OCI-M2 (cell line): ENCODE measurements around the gene APPL2.

ENCODE experiments used
- DNase-seq: peaks from one replicate; lab custom pipeline; 2025; ENCODE audit not compliant: unreplicated experiment; lab: John Stamatoyannopoulos, UW

Gene APPL2, protein sequence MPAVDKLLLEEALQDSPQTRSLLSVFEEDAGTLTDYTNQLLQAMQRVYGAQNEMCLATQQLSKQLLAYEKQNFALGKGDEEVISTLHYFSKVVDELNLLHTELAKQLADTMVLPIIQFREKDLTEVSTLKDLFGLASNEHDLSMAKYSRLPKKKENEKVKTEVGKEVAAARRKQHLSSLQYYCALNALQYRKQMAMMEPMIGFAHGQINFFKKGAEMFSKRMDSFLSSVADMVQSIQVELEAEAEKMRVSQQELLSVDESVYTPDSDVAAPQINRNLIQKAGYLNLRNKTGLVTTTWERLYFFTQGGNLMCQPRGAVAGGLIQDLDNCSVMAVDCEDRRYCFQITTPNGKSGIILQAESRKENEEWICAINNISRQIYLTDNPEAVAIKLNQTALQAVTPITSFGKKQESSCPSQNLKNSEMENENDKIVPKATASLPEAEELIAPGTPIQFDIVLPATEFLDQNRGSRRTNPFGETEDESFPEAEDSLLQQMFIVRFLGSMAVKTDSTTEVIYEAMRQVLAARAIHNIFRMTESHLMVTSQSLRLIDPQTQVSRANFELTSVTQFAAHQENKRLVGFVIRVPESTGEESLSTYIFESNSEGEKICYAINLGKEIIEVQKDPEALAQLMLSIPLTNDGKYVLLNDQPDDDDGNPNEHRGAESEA

GRCh38 chr12:105235732-105236476 lies at the start of gene APPL2:
Gene APPL2, minus strand, starts transcription at chr12:105236174. Its CDS starts 162 bp downstream, at chr12:105236012.
- peak; percentile 43 for DNase-seq

DNA sequence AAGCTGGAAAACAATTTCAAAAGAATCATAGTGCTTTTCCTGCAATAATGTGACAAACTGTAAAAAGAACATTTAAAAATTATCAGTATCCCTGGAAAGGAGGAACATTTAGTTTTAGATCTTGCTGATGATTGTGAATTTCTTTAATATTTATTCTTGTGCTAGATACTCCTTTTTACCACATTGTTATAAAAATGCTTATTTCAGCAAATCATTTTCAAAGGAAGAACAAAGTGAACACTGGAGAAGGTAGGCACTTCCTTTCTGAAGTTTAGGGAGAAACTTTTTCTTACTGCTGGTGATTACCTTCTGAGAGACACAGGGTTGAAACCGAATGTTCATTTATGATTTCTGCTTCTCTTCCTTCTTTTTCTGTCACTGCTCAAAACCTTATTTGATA lies 49.4 kb upstream of the APPL2 start:
- no peak for DNase-seq

- DNase-seq = no peak
These were observed 45.7 kb upstream of the APPL2 start for GRCh38 chr12:105281694-105282049.

GRCh38 chr12:105280966-105281693 lies 45.2 kb upstream of the APPL2 start:
- no peak for DNase-seq

- no peak for DNase-seq
These were observed 43.6 kb upstream of the APPL2 start for GRCh38 chr12:105279460-105280056.

DNA sequence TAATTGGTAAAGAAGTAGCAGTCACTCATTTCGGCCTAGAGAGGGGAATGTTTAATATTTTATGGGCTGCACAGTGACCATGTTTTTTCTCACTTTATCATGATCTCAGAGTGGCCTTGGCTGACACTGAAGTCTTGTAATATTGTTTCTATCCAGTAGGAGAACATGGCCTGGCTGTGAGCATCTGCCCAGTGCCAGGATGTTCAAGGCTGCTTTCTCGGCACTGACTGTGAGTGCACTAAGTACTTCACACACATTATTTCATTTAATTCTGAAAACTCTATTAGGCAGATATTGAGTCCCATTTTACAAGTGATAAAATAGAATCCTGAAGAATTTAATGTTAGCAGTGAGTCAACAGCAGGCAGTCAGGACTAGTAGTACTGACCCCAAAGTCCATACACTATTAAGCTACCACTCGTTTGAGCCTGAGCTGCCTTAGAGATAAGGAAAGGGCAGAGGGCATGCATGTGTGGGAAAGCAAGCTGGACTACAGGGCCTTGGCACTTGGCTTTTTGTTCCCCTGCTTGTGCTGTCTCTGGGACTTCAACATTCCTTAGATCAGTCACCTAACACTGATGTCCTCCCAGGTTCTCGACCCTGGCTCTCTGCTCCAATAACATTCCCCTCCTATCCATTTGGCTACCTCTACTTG lies 42.2 kb upstream of the APPL2 start:
- no peak for DNase-seq

GRCh38 chr12:105275997-105276733 lies 40.2 kb upstream of the APPL2 start:
- no peak for DNase-seq

DNA sequence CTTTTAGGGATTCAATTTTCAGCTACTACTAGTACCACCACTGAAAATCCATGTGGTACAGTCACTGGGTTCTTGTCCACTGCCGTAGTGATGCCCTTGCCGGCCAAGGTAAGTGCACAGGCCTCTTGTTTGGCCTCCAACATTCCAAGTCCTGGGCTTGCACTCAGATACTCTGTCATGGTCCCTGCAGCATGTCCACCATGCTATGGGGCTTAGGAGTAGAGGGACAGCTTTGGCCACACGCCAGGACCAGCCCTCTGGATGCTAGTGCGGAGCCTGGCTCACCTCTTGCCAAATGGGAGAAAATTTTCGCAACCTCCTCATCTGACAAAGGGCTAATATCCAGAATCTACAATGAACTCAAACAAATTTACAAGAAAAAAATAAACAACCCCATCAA lies 38.6 kb upstream of the APPL2 start:
- DNase-seq = no peak

DNA sequence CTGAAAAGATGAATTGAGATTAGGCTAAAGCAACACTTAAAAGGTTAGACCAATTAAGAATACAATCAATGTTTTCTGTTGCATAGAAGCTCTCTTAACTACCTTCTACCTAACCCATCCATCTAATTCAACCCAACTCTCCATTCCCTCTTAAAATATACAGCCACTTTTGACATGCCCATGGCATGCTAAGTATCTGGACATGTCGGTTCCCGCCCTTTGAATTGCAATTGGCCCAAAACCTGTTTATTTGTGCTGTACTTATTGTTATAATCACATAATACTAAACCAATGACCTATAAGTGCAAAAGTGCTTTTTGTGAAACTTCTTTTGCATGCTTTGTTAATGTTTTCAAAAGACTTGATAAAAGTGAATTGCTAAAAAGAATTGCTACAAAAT lies 37.6 kb upstream of the APPL2 start:
- DNase-seq = no peak

DNA sequence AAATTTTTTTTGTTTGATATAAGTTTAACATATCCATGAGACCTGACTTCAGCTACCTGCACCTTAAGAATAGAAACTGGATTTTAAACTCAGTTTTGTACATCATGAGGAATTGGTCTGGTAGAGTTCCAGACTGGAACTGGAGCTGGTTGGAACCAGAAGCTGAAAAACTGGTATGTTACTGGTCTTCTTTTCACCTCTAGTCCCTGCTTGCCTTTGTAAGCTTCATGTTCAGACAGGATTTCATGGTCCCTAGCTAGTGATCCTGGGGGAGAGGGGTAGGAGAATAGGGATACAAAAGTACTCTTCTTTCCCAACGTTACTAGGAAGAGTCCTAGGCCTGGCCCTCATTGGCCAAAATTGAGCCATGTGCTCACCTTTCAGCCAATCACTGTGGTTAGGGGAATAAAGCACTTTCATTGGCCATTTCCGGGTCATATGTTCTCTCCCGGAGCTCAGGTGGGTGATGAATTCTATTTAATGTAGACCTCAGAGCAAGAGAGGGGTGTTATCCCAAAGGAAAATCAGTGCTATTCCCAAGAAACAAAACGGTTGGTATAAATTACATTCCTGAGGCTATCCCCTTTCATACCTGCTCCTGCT lies 36.9 kb upstream of the APPL2 start:
- DNase-seq = no peak

DNA sequence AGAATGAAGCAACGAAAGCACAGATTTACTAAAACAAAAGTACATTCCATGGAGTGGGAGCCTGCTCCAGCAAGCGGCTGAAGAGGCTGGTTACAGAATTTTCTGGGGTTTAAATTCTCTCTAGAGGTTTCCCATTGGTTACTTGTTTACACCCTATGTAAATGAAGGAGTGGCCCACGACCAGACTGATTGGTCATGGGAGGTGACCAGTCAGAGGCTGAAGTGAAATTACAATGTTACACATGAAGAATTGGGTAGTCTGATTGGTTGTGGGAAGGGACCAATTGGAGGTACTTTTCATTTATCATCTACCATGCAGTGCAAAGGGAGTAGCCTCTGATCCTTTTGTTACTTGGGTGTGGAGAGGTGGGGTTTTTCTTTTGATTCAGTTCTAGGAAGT lies 36.2 kb upstream of the APPL2 start:
- DNase-seq = no peak

DNA sequence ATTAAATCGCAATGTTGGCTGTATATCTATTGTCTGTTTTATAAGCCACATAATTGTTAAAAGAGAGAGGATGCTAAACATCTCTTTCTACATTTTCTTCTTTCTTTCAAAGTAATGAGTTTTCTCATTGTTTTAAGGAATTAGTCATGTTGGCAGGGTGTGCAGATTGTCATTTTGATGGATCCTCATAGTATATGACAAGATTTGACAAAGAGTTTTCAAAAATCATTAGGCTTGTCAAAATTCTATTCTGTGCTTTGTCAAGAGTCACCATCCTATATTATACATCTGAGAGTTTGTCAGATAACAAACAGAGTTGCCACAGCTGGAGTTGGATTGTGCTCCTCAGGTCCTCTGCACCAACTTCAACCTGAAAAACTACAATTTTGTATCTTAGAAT lies 35.4 kb upstream of the APPL2 start:
- DNase-seq = no peak

GRCh38 chr12:105270671-105271255 lies 34.8 kb upstream of the APPL2 start:
- no peak for DNase-seq

GRCh38 chr12:105267711-105268110 lies 31.7 kb upstream of the APPL2 start:
- DNase-seq = no peak

GRCh38 chr12:105264771-105265170 lies 28.8 kb upstream of the APPL2 start:
- no peak for DNase-seq

GRCh38 chr12:105262461-105263184 lies 26.6 kb upstream of the APPL2 start:
- no peak for DNase-seq

DNA sequence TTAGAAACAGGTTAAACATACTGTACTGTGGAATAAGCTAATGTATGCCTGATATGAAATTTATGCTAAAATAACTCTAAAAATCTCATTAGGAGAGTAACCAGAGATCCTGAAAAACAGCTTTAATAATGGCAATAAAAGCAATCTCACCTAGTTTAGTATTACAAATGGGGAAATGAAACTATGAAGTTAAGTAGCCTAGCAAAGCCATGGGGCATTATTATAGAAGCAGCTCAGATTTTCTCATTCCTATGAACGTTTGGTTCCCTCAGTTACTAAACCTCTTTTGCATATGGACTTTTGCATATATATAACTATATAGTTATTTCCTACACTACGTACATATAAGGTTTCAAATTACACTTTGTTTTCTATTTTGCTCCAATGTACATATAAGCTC lies 25.0 kb upstream of the APPL2 start:
- no peak for DNase-seq

DNA sequence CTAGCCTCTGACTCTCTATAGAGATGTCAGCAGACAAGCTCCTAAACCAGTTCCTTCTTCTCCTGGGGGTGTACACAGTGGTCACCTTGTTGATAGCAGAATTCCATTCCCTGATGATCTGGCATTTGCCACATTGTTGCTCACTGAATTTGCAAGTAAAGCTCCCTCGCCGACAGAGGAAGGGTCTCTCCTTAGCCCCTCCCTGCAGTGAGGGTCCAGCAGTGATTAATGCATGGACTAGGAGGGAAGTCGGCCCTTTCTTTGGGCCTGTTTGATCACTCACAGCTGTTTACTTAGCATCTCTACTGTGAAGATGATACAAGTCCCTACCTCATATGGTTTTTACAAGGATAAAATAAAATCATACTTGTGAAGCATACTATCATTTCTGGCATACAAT lies 23.3 kb upstream of the APPL2 start:
- no peak for DNase-seq
